Tibial artery (tissue), 4 donors: Measurements from ENCODE around the gene CELF4.

ENCODE experiments used
- DNase-seq, 2 donors: peaks; one replicate each; pipeline ENCODE4 v3.0.0-alpha.2; 2019
- H3K27ac ChIP-seq, 2 donors: fragments of 200-600 bp; sonication (generic) in 1 of 2; 1 replicate in 1 of 2; 2 replicates in 1 of 2; pipeline ENCODE4 v1.5.1; 2018 to 2019; ENCODE audit warnings: mild to moderate bottlenecking in 1 of 2
- H3K27me3 ChIP-seq, 2 donors: fragments of 200-600 bp; sonication (generic) in 1 of 2; one replicate each; pipeline versions ENCODE4 v1.5.1 to v1.6.0; 2016 to 2019
- H3K36me3 ChIP-seq, 3 donors: fragments of 200-600 bp; sonication (generic) in 2 of 3; one replicate each; pipeline ENCODE4 v1.5.1; 2016 to 2019; ENCODE audit warnings: mild to moderate bottlenecking in 2 of 3
- H3K4me1 ChIP-seq, 4 donors: fragments of 200-600 bp; sonication (generic) in 2 of 4; 1 replicate in 3 of 4; 2 replicates in 1 of 4; pipeline ENCODE4 v1.5.1; 2016 to 2019
- H3K4me3 ChIP-seq, 2 donors: fragments of 200-600 bp; sonication (generic) in 1 of 2; 1 replicate in 1 of 2; 2 replicates in 1 of 2; pipeline ENCODE4 v1.5.1; 2018 to 2019; ENCODE audit warnings: mild to moderate bottlenecking in 2 of 2
- H3K9me3 ChIP-seq, 3 donors: fragments of 200-600 bp; sonication (generic) in 1 of 3; one replicate each; pipeline ENCODE4 v1.5.1; 2016 to 2019
- CTCF ChIP-seq, 2 experiments: fragments of 200-600 bp in 1 of 2; fragments of 450-650 bp in 1 of 2; IDR thresholded peaks; one replicate each; pipeline ENCODE4 v1.5.1; 2017 to 2019; ENCODE audit warnings: antibody characterized with exemption in 2 of 2, mild to moderate bottlenecking in 1 of 2, moderate library complexity in 1 of 2
- intact Hi-C: fragments of 100-400 bp; cut with DNase I; formaldehyde crosslinking; loops from one replicate; pipeline ENCODE4 v1.15.0; 2023; ENCODE audit warnings: low total_unique reads

CELF4 gene

GRCh38 chr18:37552286-37552685, 13.3 kb downstream of the CELF4 start:
- DNase-seq, result no peak
- H3K4me3 ChIP-seq, result no peak overlapping the region
- H3K36me3 ChIP-seq, result no peaks in the 10 kb centered on the region
- TF ChIP-seq CTCF (IDR thresholded peaks at IDR 0.05), result no peak
- H3K27me3 ChIP-seq, result peaks cover 0 to 59% of the 10 kb centered on the region in 2 donors
- intact Hi-C loops, result no loop called here
- no peaks in the 10 kb centered on the region for H3K9me3 ChIP-seq
- H3K27ac ChIP-seq, result no peak overlapping the region
- no peaks in the 10 kb centered on the region for H3K4me1 ChIP-seq

GRCh38 chr18:37551846-37552245, 13.8 kb downstream of the CELF4 start:
- no peak overlapping the region for H3K4me3 ChIP-seq
- H3K9me3 ChIP-seq, result no peaks in the 10 kb centered on the region
- H3K4me1 ChIP-seq, result no peaks in the 10 kb centered on the region
- intact Hi-C loops, result no loop called here
- no peak for TF ChIP-seq CTCF (IDR thresholded peaks at IDR 0.05)
- no peak for DNase-seq
- H3K36me3 ChIP-seq, result no peaks in the 10 kb centered on the region
- H3K27me3 ChIP-seq, result peaks cover 0 to 61% of the 10 kb centered on the region in 2 donors
- no peak overlapping the region for H3K27ac ChIP-seq

- Histone ChIP-seq H3K4me3 (no peak overlapping the region), H3K9me3 (no peaks in the 10 kb centered on the region), H3K27ac (no peak overlapping the region), H3K36me3 (no peaks in the 10 kb centered on the region), H3K4me1 (no peaks in the 10 kb centered on the region), H3K27me3 (peaks cover 0 to 59% of the 10 kb centered on the region in 2 donors)
- intact Hi-C loops, result no loop called here
- no peak for DNase-seq
- TF ChIP-seq CTCF (IDR thresholded peaks at IDR 0.05), result no peak
These were observed 14.3 kb downstream of the CELF4 start for GRCh38 chr18:37551249-37551648.

GRCh38 chr18:37550118-37550875, 15.3 kb downstream of the CELF4 start:
- Histone ChIP-seq H3K4me3 (no peak overlapping the region), H3K36me3 (no peaks in the 10 kb centered on the region), H3K27me3 (peaks cover 0 to 62% of the 10 kb centered on the region in 2 donors), H3K4me1 (no peaks in the 10 kb centered on the region), H3K9me3 (no peaks in the 10 kb centered on the region), H3K27ac (no peak overlapping the region)
- TF ChIP-seq CTCF (IDR thresholded peaks at IDR 0.05), result no peak
- intact Hi-C loops, result no loop called here
- DNase-seq, result no peak

GRCh38 chr18:37548679-37549289, 16.8 kb downstream of the CELF4 start:
- intact Hi-C loops, result no loop called here
- H3K27ac ChIP-seq, result no peak overlapping the region
- H3K4me3 ChIP-seq, result no peak overlapping the region
- no peak for TF ChIP-seq CTCF (IDR thresholded peaks at IDR 0.05)
- H3K36me3 ChIP-seq, result no peaks in the 10 kb centered on the region
- no peak for DNase-seq
- H3K27me3 ChIP-seq, result peaks cover 0 to 61% of the 10 kb centered on the region in 2 donors
- no peaks in the 10 kb centered on the region for H3K9me3 ChIP-seq
- H3K4me1 ChIP-seq, result no peaks in the 10 kb centered on the region
